ENCODE measurements around the gene C2orf68. TPM values are rescaled to one million over a fixed set of nuclear protein-coding genes. Genes with fewer than 3 reads are reported as not detected.

Gene C2orf68, protein sequence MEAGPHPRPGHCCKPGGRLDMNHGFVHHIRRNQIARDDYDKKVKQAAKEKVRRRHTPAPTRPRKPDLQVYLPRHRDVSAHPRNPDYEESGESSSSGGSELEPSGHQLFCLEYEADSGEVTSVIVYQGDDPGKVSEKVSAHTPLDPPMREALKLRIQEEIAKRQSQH
- 19.3 to 28.5 TPM (median 24.6 TPM) in 5 replicates for total RNA-seq (2022; extraction: Qiagen RNA extraction)

DNA sequence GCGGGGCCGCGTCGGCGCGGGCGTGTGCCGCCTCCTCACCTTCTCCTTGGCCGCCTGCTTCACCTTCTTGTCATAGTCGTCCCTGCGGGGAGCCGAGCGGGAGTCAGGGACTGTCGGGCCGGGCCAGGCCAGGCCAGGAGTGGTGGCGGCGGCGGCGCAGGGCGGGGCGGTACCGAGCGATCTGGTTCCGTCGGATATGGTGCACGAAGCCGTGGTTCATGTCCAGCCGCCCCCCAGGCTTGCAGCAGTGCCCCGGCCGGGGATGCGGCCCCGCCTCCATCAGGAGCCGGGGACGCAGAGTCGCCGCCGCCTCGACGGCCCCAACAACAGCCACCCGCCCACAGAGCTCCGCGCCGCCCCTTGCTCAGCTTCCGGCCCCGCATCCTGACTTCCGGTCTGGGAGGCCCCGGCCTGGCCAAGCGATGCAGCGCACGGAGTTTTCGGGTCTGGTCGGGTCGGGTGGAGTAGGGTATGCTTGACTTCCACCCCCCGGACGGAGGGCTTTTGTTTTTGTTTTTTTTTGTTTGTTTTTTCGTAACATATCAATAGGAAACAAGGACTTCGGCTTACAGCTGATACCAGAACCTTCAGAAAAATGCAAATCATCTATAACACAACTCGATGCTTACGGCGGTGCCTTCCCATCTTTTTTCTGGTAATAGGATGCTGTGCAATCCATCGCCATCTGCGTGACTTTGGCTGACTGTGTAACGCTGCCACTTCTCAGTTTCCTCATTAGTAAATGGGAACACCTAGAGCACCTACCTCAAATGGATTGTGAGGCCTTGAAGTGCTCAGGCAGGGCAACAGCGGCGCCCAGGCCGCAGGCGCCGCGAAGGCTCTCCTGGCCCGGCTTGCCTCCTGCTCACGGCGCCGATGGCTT, at the start of gene C2orf68:
Gene C2orf68 (minus strand): TSS at position 362 of the 883 bp plus-strand sequence. CDS start 82 bp downstream, at position 280.

DNA sequence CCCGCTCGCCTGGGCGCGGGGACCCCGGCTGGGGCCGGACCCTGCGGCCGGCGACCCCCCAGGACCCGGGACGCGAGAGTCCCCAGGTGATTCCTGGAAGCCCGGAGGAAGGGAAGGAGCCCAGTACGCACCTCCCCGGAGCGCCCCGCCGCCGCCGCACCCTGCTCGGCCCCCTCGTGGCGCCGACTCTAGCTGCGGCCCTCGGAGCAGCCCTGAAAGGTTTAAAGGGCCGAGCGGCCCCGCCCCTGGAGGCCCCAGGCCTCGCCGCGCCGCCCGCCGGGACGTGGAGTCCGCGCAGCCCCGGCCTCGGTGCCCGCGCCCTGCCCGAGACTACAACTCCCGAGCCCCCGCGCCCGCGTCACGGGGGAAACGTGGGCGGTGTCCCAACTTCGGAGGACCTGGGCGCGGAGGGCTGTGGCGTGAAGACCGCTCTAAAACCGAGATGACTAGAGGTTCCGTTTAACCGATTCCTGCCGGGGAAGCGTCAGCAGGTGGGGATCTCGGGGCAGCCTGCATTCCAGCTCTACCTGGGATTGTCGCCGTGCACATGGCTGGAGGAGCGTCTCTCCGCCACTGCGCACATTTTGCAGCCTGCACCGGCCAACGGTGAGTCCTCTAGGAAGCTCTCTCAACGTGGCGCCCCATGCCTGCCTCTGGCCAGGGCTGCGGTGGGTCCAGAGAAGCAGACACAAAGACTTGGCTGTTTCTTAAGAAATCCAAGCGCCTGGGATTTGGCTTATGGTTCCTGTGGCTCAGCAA, 9.2 kb downstream of the C2orf68 start, which contains the start of gene TMEM150A:
Gene TMEM150A (minus strand): TSS at position 223 of the 759 bp plus-strand sequence. CDS start 750 bp downstream, outside the sequence.

DNA sequence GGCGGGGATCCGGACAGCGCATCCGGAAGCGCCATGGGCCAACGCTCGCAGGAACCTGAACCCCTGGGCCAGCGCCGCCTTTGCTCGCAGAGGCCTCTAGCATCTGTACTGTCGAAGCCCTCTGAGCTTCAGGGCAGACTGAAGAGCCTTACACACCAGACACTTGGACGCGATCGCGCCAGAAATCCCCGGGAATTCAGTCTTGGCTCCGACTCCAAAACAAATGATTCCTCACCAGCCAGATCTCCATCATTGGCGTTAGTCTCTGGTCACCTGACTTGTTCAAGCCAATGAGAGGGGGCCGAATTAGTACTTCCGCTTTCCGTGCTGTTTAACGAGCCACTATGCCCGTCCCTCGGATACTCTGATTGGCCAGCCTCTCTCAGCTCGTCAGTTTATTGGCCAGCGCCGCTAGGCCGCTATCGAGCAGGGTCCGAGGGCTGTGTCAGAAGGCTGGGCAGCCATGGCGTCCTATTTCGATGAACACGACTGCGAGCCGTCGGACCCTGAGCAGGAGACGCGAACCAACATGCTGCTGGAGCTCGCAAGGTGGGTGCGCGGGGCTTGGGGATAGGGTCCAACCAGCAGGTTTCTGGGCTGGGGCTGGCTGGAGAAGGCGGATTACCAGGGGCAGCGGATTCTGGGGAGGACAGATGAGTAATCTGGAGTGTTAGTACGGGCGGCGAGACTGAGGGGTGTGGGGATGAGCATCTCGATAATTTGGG, 16.4 kb downstream of the C2orf68 start, which contains the start of gene RNF181:
Gene RNF181 (plus strand): TSS at position 445 of the 725 bp plus-strand sequence. CDS start 19 bp downstream, at position 464.

DNA sequence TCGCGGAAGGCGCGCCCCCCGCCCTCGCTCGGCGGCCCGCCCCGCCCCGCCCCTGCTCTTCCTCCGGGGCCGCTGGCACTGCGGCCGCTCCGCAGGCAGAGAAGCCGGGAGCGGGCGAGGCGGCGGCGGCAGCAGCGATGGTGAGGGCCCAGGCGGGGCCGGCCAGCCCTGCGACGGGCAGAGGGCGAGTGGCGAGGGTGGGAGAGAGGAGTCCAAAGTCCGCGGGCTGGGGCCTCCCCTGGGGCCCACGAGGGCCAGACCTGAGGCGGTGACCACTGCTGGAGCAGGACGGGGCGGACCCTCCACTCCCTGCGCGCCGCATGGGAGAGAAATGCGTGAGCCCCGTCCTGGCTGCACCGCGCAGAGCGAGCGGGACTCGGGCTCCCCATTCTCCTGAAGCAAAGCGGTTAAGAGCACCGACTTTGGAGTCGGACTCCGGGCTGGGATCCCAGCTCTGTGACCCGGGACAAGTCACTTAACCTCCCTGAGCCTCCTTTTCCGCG, 27.5 kb downstream of the C2orf68 start, which contains the start of gene VAMP5:
Gene VAMP5 (plus strand): TSS at position 78 of the 503 bp plus-strand sequence. CDS start 60 bp downstream, at position 138.

DNA sequence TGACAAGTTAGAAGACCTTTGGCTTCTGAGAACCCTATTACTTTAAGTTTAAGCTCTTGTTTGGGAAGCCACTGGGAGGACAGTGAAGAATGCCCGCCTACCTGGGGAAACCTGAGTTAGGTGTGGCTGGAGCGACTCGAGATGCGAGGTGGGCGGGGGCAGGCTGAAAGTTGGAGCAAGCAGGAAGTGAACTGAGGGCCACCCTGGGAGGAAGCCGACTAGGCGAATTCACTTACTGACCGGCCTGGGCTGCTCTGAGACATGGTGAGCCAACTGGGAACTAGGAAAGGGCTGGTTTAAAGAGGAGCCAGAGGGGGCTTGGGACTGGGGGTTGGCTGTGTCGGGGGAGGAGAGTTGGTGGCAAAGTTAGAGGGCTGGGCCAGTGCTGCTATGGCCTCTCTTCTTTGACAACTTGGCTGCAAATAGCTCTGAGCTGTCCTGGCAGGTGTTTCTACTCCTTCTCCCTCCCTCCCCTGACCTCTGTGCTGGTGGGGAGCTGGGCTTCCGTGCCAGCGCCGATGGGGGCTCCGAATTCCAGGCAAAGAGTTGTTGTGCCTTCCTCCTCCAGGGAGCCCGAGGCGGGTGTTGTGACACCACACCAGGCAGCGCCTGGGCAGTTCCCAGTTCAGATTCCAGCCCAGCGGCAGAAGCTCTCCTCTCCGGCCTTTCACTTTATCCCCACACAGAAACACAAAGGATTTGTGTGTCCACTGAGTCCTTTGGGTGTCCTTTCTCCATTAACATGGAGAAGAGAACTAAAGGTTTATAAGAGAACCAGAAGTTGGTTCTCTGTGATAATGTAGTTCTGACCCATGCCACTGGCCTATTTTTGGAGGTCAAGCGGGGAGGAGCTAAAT, 34.3 kb downstream of the C2orf68 start, which contains the start of gene VAMP8:
Gene VAMP8 (plus strand): TSS at position 201 of the 857 bp plus-strand sequence. CDS start 61 bp downstream, at position 262.

DNA sequence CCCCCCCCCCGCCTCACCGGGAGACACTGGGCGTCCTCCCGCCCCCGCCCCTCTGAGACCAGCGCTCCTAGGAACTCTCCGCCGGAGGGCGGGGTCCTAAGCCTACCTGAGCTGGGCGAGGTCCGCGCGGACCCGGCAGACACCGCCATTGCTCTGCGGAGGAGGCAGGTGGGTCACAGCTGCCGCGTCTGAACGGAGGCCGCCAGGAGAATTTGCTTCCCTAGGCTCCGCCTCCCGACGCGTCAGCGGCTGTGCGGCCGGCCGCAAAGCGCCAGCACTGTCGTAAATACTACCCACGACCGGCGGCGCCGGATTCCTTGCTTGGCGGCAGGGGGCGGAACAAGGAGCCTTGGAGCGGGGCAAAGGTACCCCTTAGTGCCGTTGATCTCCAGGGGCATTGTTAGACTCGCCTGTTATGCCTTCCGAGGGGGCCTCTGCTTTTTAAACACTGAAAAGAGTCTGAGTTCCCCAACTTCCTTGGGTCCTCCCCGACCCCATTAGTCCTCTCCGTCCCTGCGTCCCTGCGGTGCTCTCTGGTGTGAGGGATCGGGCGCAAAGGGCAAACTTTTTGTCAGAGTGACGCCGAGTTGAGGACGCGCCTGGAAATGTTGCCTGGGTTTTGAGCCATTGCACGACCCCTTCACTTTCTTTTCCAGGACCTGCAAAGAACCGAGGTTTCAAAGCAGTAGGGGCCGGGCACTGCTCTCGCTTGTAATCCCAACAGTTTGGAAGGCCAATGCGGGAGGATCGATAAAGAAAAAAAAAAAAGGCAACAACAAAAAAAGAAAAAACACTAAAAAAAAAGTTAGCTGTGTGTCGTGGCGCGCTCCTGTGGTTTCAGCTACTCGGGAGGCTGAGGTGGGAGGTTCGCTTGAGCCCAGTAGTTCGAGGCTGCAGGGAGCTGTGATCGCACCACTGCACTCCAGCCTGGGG, 50.3 kb downstream of the C2orf68 start, which contains the start of gene GGCX:
Gene GGCX (minus strand): TSS at position 214 of the 933 bp plus-strand sequence. CDS start 65 bp downstream, at position 149.

Other genes starting within 250 kb of the C2orf68 start
- 89.8 to 122 TPM (median 104 TPM) in 5 replicates for gene CAPG, start 201.7 kb downstream of the C2orf68 start, total RNA-seq (2022; extraction: Qiagen RNA extraction)
- 0.26 to 1.3 TPM (median 0.81 TPM) in 5 replicates for gene SH2D6, start 193.4 kb downstream of the C2orf68 start, total RNA-seq (2022; extraction: Qiagen RNA extraction)
- gene MAT2A, start 72.9 kb downstream of the C2orf68 start, total RNA-seq (2022; extraction: Qiagen RNA extraction): 541 to 655 TPM (median 567 TPM) in 5 replicates
- 39.5 to 46.3 TPM (median 44.6 TPM) in 5 replicates for gene GGCX, start 50.6 kb downstream of the C2orf68 start, total RNA-seq (2022; extraction: Qiagen RNA extraction)
- 15.1 to 19.3 TPM (median 16.7 TPM) in 5 replicates for gene VAMP8, start 34.5 kb downstream of the C2orf68 start, total RNA-seq (2022; extraction: Qiagen RNA extraction)
- gene VAMP5, start 27.6 kb downstream of the C2orf68 start, total RNA-seq (2022; extraction: Qiagen RNA extraction): 0.20 to 0.25 TPM in 2 of 5 replicates, not detected in the others
- 162 to 196 TPM (median 184 TPM) in 5 replicates for gene RNF181, start 16.3 kb downstream of the C2orf68 start, total RNA-seq (2022; extraction: Qiagen RNA extraction)
- gene TMEM150A, start 9.4 kb downstream of the C2orf68 start, total RNA-seq (2022; extraction: Qiagen RNA extraction): 13.4 to 16.0 TPM (median 14.5 TPM) in 5 replicates
- gene USP39, start 4.1 kb upstream of the C2orf68 start, total RNA-seq (2022; extraction: Qiagen RNA extraction): 67.9 to 81.2 TPM (median 72.4 TPM) in 5 replicates
- 0.06 to 0.31 TPM (median 0.13 TPM) in 5 replicates for gene SFTPB, start 56.1 kb upstream of the C2orf68 start, total RNA-seq (2022; extraction: Qiagen RNA extraction)
- 0.08 to 0.31 TPM (median 0.18 TPM) in 5 replicates for gene GNLY, start 82.3 kb upstream of the C2orf68 start, total RNA-seq (2022; extraction: Qiagen RNA extraction)
- 14.5 to 20.4 TPM (median 19.1 TPM) in 5 replicates for gene ATOH8, start 141.9 kb upstream of the C2orf68 start, total RNA-seq (2022; extraction: Qiagen RNA extraction)